HL-60/S4 treated with retinoic acid at 250 ng/mL for 4 days and 3 days (cell line): ENCODE results near the gene OBP2B.
"Not testable (repeated sequence)": the region's sequence is repeated elsewhere in the genome, so short reads cannot be mapped to it uniquely, and the experiment has no call there.

Experiments used
- in situ Hi-C: fragments of 300-500 bp; cut with MboI; formaldehyde crosslinking; loops from 2 replicates; pipeline ENCODE4 v1.7.0; 2022; ENCODE audit warnings: low sequenced_read_pairs

Gene OBP2B

DNA sequence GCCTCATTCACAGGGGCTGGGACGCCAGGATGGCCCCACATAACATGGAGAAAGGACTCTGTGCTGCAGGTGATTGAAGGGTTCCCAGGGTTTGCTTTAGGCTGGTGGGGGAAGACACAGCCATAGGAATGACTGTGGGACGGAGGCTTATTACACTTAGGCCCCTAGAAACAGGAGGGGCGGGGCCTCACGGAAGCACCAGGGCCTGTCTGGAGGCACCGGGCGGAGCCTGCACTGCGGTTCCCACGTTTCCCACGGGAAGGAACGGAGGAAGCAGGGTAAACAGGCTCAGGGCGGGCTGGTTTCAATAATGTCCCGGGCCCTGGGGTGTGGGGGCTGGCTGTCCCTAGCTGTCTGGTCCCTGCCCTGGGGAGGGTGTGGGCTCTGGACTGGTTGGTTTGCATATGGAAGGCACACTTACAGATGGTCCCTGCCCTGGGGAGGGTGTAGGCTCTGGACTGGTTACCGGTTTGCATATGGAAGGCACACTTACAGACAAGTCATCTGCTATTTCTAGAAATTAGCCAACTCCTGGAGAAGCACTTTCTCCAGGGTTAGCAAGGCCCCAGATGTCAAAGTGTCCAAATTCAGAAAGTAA lies 14.2 kb upstream of the OBP2B start:
- in situ Hi-C loops = not testable (repeated sequence)

DNA sequence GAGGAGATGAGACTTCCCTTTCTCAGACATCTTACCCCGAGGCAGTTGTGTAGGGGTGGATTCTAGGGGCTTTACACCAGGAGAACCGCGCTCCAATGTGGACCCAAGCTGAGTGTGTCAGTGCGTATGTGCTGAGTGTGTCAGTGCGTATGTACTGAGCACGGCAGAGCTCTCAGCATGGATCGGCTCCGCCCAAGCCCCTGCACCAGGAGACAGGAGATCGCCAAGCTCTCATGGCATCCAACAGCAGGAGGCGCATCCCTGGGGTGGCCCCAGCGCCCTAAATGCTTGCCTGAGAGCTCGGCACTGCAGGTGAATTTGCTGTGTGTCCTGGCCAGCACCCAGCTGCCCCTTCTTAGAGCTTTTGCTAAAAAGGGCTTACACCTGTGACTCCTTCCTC lies 12.9 kb upstream of the OBP2B start:
- in situ Hi-C loops = not testable (repeated sequence)

DNA sequence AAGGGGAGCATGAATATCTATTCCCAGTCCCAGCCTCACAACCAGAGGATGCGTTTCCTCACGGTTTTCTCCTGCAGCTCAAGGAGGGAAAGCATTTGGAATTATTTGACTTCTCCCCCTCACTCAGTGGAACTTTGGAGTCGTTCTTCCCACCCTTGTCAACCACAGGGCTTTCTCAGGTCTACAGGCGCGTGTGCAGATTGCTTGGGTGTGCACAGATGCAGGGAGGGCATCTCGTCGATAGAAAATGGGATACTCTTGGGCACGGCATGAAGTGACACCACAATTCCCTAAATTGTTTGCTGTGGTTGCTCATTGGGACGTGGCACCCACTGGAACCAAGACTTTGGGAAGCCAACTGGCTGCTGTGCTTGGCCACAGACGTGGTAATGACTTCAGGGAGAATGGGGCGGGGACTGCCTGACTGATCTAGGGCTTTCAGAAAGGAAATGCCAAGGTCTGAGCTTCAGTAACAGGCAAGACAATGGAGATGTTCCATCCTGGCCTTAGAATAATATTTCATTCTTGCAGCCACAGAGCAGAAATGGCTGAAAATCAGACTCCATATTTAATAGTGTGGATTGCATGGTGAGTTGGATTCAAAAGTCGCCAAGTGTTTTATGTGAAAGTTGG lies 12.2 kb upstream of the OBP2B start:
- in situ Hi-C loops = no loop called here

DNA sequence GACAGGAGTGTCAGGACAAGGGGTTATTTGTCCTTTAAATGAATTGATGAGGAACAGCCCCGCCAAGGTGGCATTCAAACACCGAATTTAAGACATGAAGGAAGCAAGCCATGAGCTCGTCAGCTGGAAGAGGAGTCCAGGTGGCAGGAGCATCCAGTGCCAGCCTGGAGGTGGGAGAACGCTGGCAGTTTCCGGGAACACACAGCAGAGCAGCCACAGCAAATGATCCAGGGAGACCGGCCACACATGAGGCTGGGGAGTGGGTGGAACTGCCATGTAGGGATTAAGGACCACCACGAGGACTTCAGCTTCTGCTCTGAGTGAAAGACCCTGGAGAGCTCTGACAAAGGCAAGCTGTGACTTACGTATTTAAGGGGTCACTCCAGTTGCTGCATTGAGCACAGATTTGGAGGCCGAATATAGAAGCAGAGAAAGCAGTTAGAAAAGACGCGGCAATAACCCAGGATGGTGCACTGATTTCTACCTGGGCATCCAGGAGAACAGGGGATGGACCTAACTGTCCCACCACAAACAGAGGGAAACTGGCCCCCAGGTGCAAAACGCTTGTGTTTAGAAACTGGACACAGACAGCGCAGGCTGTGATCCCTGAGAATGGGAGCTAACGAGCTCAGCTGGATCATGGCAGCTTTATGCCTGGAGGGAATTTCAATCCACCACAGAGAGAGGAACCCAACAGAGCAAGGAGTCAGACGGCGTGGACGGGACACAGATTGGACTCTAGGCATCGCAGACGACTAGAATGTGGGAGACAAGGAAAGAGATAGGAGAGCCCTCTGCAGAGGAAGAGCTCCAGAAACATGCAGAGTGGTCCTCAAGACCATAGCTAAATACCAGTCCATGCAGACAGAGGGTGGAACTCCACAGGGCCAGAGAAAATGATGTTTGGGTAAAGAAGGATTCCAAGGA lies 9.3 kb upstream of the OBP2B start:
- in situ Hi-C loops = not testable (repeated sequence)

DNA sequence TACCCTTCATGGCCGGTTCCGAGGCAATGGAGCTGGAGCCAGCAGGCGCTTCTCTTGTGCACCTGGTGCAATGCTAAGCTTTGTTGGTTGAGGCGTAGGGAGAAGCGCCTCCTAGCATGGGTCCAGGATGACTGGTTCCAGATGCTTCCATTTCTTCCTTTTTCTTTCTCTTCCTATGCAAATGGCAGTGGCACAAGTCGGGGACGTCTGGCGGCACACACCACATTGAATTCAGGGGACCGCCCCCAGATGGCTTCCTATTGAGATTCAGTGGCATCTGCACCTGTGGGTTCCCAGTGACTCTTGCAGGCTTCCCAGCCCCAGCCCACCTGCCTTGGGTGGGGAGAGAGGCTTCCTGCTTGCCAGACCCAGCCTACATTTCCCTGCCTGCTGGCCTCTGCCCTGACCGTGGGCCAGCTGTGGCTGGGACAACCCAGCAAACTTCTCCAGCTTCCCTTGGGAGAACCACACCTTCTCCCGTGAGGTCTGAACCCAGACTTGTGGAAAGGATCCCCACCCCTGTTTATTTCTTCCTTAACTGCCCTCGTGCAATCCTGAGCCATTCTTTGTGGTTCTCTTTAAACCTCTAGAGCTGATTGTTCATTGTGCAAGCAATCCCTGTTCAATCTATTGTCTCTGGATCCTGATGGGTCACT lies 8.4 kb upstream of the OBP2B start:
- in situ Hi-C loops = not testable (repeated sequence)

DNA sequence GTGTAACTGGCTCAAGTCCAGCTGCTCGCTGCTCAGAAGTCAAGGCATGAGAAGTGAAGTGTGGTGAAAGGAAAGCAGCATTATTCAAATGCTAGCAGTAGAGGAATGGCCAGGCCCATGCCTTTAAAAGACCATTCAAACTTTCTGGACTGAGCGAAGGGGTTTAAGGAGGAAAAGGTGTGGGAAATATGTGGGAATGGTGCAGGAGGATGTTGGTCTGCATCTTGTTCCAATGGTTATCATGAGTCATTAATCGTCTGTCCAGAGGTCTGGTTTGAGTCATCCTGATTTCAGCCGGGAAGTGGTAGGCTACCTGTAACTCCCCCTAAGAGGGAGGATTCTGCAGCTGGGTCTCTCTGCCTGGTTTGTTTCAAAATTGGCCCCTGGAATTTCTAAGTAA lies 5.2 kb upstream of the OBP2B start:
- in situ Hi-C loops = not testable (repeated sequence)

DNA sequence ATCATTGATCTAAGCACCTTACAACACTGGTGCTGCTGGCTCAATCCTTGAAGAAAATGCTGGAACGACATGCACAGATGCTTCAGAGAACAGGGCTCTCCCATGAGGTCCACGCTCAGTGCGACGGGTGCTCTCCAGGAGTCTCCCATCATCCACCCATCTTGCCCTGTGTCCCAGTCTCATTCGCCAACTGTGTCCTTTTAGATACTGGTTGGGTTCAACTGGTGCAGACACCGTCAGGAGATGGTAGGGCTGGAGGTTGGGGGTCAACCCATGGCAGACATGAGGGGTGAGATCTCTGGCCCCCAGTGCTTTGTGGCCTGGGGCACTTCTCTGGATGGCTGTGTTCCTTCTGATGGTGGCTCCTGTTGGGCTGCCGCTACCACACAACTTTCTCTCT lies 1.6 kb upstream of the OBP2B start:
- in situ Hi-C loops = no loop called here

DNA sequence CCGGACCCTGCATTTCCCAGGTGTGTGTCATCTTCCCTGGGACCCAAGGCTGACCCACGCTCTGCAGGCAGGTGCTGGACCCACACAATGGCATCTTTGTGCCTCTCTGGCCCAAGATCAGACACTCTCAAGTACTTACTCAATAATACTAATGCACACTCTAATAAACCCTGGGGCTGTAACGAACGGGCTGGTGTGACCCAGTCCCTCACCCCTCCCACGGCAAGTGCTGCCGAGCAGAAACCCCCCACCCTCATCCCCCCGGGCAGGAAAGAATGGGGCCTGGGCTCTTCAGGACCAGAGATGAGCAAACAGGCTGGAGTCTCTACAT lies 1.1 kb upstream of the OBP2B start:
- in situ Hi-C loops = no loop called here

DNA sequence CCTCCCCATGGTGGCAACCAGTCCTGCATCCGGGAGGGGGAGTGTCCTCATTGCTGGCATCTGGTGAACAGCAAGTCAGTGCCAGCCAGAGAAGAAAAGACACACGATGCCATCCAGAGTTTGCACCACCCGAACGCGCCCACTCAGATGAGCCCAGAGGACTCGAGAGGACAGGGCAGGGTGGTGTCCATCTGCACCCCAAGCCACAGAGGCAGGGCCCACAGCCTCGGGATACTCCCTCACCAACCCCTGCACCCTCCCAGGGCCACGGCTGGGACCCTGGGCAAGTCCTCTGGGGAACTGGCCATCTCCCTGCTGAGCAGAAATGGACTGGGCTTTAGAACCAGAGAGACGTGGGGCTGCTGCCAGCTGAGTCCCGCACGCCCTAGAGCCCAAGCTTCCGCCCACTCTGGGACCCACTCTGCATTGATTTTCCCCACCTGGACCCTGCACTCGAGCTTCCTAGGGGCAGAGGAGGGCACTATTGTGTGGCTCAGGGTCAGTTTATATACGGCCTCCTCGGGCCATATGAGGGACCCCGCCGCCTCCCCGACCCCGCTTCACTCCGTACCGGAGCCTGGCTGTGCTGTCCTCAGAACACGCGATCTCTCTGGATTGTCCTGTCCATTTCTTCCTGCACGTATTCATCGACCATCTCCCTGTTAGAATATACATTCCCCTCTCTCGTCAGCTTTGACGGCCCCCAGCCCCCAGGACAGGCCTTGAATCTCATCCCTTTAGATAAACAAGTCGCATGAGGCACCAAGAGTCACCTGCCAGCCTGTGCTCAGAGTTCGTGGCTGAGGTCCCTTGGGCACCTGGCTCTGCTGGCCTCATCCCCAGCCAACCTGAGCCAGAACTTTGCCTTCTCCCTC lies 514 bp upstream of the OBP2B start:
- in situ Hi-C loops = not testable (repeated sequence)

DNA sequence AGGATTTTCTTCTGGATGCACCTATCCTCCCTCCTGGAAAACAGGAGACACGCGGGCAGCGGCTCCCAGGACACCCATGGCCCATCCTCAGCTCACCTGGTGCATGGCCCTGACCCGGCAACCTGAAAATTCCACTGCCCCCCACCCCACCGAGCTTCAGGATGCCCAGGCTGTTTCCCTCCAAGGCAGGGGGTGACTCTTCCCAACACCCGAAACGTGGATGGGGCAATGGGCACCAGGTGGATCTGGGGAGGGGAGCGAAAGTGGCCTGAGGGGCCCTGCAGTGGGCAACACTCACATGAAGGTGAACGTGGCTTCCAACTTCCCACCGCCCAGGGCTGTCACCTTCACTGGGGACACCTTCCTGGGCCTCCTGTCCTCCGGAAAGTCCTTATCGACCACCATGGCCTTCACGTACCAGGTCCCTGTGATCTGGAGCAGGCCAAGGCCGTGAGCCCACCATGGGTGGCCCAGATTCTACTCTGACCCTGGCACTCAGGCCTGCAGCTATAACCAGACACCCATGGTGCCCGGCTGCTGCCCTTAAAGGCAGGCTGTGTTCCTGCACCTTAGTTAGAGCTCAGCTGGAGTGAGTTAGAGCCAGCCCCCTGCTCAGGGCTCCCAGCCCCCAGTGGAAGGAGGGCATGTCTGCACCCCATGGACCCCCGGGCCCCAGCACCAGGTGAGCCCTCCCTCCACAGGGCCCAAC lies 725 bp downstream of the OBP2B start:
- in situ Hi-C loops = not testable (repeated sequence)

DNA sequence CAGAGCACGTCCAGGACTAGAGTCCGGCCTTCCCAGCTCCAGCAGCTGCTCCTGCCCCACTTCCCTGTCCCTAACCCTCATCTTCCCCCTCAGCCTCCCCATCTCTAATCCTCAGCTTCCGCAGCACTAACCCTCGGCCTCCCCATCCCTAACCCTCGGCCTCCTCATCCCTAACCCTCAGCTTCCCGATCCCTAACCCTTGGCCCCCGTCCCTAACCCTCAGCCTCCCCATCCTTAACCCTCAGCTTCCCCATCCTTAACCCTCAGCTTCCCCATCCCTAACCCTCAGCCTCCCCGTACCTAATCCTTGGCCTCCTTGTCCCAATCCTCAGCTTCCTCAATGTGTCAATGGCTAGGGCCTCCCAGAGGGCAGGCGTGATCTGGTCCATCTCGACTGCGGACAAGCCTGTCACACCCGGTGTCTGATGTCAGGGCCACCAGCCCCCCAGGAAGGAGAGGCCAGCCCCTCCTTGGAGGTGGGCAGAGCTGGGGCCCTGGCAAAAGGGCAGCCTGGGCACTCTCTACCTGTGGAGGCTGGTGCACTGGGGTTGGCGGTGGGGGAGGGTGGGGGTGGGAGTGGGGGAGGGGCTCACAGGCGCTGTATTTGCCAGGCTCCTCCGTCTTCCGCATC lies 1.4 kb downstream of the OBP2B start:
- in situ Hi-C loops = no loop called here

DNA sequence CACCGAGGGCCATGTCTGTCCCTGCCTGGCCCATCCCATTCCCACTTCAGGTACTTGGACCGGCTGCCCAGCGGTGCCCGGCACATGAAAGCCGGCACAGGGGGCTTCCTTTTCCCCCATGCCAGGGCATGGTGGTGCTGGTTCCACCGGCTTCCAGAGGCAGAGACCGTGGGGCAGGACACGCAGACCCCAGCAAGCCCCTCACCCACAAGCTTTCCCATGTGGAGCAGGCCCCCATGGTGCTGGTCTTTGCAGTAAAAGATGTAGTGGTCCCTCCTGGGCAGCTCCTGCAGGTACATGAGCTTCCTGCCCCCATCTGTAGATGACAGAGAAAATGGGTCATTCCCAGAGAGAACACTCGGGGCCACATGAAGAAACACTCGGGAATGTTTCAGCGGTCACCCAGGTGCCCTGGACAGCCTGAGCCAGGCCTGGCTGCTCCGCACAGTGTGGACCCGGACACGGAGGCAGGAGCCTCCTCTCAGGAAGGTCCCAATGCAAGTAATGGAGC lies 2.0 kb downstream of the OBP2B start:
- in situ Hi-C loops = no loop called here

DNA sequence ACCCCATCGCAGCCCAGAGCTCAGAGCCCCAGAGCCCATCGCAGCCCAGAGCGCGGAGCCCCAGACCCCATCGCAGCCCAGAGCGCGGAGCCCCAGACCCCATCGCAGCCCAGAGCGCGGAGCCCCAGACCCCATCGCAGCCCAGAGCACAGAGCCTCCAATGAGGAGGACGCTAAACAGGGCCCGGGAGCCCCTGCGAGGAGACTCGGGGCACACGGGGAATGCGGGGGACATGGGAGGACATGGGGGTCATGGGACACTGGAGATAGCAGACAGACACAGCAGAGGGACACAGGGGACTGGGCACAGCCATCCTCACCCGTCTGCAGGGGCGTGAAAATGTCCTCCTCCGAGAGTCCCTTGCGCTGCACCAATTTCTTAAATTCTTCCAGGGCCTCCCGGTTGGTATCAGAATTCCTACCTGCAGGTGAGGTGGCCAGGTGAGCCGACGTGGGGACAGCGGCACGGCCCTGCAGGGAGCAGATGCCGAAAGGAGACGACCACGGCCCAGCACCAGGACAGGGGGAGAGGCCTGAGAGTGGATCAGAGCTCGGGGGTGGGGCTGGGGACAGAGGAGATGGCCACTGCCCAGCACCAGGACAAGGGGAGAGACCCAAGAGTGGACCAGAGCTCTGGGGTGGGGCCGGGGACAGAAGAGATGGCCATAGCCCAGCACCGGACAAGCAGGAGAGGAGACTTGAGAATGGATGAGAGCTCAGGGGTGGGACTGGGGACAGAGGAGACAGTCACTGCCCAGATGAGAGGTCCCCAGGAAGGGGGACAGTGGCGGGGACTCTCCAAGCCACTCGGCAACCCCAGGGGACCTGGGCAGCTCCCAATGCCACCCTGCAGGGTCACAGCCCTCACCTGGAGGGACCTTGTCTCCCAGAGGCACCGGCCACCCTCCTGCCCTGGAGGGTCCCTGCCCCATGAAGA lies 2.8 kb downstream of the OBP2B start:
- in situ Hi-C loops = no loop called here

DNA sequence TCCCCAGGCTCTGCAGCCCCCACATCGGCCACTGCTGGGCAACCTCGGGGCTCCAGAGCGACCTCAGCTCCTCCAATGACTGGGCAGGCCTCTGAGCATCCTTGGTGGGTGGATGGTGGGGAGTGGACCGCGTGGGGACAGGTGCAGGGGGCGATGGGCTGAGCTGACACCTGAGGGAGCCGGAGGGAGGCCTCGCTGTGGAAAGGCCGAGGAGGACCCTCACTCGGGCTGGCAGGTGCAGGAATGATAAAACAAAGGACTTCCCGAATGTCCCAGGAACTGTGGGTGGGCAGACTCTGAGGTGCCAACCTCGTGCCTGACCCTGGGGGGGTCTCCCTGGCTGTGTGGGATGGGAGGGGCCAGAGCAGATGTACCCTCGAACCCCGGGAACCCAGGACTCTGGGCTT lies 3.6 kb downstream of the OBP2B start:
- in situ Hi-C loops = not testable (repeated sequence)

DNA sequence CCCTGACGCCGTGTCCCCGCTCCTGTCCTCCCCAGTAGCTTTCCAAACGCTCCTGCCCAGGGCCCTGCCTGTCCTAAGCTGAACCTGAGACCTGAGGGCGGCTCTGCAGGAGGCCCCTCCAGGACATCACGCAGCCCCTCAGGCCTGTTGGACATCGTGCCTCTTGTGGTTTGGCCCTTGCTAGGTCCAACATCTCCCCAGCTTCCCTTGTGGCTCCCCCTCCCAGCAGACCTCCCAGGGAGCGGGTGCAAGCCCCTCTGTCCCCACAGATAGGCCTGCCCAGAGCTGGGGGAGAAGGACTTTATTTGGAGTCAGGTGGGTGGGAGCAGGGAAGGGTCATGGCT lies 4.1 kb downstream of the OBP2B start:
- in situ Hi-C loops = no loop called here

DNA sequence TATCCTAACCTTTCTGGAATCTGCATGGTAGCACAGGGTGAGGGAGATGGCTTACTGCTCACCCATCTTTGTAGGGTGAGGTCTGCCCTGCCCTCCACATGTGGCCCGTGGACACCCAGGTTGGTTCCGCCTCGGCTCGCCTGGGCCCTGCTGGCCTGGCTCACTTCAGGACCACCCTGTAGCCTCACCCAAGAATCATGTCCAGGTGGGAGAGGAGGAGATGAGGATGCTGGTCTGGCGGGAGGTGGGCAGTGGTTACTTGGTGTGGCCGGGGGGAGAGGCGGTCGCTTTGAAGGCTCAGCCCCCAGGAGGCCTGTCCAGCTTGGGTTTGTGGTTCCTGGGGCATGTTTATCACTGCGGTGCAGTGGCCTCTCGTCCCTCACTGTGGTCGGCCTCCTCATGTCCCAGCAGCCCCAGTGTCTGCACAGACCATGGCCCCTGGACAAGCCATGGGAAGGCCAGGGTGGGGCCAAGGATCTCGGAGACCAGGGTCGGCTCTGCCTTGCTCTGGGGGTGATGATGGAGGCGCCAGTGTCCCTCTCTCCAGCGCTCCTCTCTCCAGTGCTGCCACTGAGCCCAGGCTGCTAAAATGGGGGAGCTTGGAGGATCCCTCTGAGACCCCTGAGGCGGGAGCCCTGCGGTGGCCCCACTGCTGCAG lies 4.6 kb downstream of the OBP2B start:
- in situ Hi-C loops = no loop called here

DNA sequence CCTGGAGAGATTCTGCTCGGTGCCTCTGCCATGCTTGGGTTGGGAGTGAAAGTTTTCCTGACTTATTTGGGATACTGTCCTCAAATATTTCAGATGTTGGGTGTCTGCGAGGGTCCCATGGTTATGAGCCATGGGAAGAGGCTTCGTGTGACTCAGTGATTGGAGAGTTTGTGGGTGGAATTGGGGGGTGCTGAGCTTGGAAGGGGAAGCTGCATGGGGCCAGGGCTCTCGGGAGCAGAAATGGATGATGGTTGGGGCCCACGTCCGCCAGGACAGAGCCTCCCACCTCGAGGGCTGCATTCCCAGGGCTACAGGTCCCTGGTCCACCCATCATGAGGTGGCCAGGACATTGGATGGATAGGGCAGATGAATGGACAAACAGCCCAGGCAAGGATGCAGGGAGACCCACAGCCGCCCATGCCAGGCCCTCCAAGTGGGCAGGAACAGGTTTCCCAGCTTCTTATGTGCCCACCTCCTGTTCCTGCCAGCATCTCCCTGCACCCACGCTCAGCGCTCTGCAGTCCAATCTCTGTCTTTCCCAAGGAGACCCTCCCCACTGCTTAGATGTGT lies 5.5 kb downstream of the OBP2B start:
- in situ Hi-C loops = no loop called here
